Activated T-helper 1 cell treated with anti-CD3 and anti-CD28 coated beads, Interleukin-12 subunit alpha, Interleukin-12 subunit beta, Interleukin-2, Interleukin-4 antibody, amounts not matched to agents 30 ng/mL and 10 ng/mL and 1 ng/mL, durations not matched to agents 14 hours and 24 hours and 36 hours (primary cell): Measurements from ENCODE around the gene KLHL18. TPM values are rescaled to one million over a fixed set of nuclear protein-coding genes. Genes with fewer than 3 reads are reported as not detected.
"Not testable (repeated sequence)": the region's sequence is repeated elsewhere in the genome, so short reads cannot be mapped to it uniquely, and the experiment has no call there.

Source experiments
- DNase-seq: peaks from one replicate; pipeline ENCODE4 v3.0.0; 2021; ENCODE audit warnings: low spot score
- H3K27ac Mint-ChIP-seq: one replicate; pipeline ENCODE4 v1.8.0; 2021; ENCODE audit warnings: mild to moderate bottlenecking, mixed read lengths
- H3K27me3 Mint-ChIP-seq: one replicate; pipeline ENCODE4 v1.8.0; 2022; ENCODE audit warnings: mild to moderate bottlenecking, moderate library complexity, mixed read lengths; ENCODE audit not compliant: insufficient read depth
- H3K36me3 Mint-ChIP-seq: one replicate; pipeline ENCODE4 v1.8.0; 2021; ENCODE audit warnings: low read depth, mixed read lengths
- H3K4me1 Mint-ChIP-seq: one replicate; pipeline ENCODE4 v1.8.0; 2021; ENCODE audit warnings: low read depth, mixed read lengths
- H3K4me3 Mint-ChIP-seq: one replicate; pipeline ENCODE4 v1.8.0; 2021; ENCODE audit warnings: mild to moderate bottlenecking, moderate library complexity, mixed read lengths
- H3K9me3 Mint-ChIP-seq: one replicate; pipeline ENCODE4 v1.8.0; 2021; ENCODE audit warnings: mixed read lengths
- intact Hi-C: fragments of 100-400 bp; cut with micrococcal nuclease; formaldehyde crosslinking; loops from one replicate; pipeline ENCODE4 v1.15.1; 2024
- total RNA-seq: library from RNA; stranded (reverse); gene quantifications from 2 replicates; pipeline ENCODE4 v1.2.3, GENCODE V29; 2022

KLHL18 gene
- total RNA-seq, 1 donor from 2014 or later: 48.3 TPM

- H3K4me3 Mint-ChIP-seq, H3K4me1 Mint-ChIP-seq, DNase-seq, intact Hi-C loops, H3K9me3 Mint-ChIP-seq, H3K27ac Mint-ChIP-seq, H3K27me3 Mint-ChIP-seq: not testable (repeated sequence)
- H3K36me3 Mint-ChIP-seq: peaks cover 22% of the 10 kb centered on the region
Measured at GRCh38 chr3:47309231-47309630, 26.5 kb downstream of the KLHL18 start.

- Mint-ChIP-seq H3K9me3 (no peaks in the 10 kb centered on the region), H3K27me3 (no peaks in the 10 kb centered on the region), H3K36me3 (peaks cover 18% of the 10 kb centered on the region), H3K4me1 (no peaks in the 10 kb centered on the region), H3K27ac (no peak overlapping the region), H3K4me3 (no peak overlapping the region)
- no peak for DNase-seq
- intact Hi-C loops: no loop called here
Measured at GRCh38 chr3:47310391-47310790, 27.6 kb downstream of the KLHL18 start.

GRCh38 chr3:47313341-47314055 is 30.8 kb downstream of the KLHL18 start:
- intact Hi-C loops: no loop called here
- Mint-ChIP-seq H3K36me3 (peaks cover 8% of the 10 kb centered on the region), H3K27me3 (no peaks in the 10 kb centered on the region), H3K9me3 (no peaks in the 10 kb centered on the region), H3K4me3 (no peak overlapping the region), H3K4me1 (no peaks in the 10 kb centered on the region), H3K27ac (no peak overlapping the region)
- no peak for DNase-seq

GRCh38 chr3:47314056-47314764 is 31.5 kb downstream of the KLHL18 start:
- H3K4me1 Mint-ChIP-seq: no peaks in the 10 kb centered on the region
- peaks cover 7% of the 10 kb centered on the region for H3K36me3 Mint-ChIP-seq
- intact Hi-C loops: no loop called here
- no peak overlapping the region for H3K27ac Mint-ChIP-seq
- no peak overlapping the region for H3K4me3 Mint-ChIP-seq
- DNase-seq: no peak
- no peaks in the 10 kb centered on the region for H3K9me3 Mint-ChIP-seq
- H3K27me3 Mint-ChIP-seq: no peaks in the 10 kb centered on the region

GRCh38 chr3:47315069-47315647 is 32.4 kb downstream of the KLHL18 start:
- Mint-ChIP-seq H3K27ac (no peak overlapping the region), H3K36me3 (peaks cover 9% of the 10 kb centered on the region), H3K4me3 (no peak overlapping the region), H3K27me3 (no peaks in the 10 kb centered on the region), H3K4me1 (no peaks in the 10 kb centered on the region), H3K9me3 (no peaks in the 10 kb centered on the region)
- DNase-seq: no peak
- intact Hi-C loops: no loop called here

- H3K4me1 Mint-ChIP-seq, H3K4me3 Mint-ChIP-seq, H3K27ac Mint-ChIP-seq, DNase-seq, H3K36me3 Mint-ChIP-seq, H3K27me3 Mint-ChIP-seq, intact Hi-C loops, H3K9me3 Mint-ChIP-seq: not testable (repeated sequence)
Measured at GRCh38 chr3:47316151-47316550, 33.4 kb downstream of the KLHL18 start.

- Mint-ChIP-seq H3K9me3 (no peaks in the 10 kb centered on the region), H3K36me3 (peaks cover 11% of the 10 kb centered on the region), H3K27ac (no peak overlapping the region), H3K27me3 (no peaks in the 10 kb centered on the region), H3K4me1 (no peaks in the 10 kb centered on the region), H3K4me3 (no peak overlapping the region)
- DNase-seq: no peak
- intact Hi-C loops: no loop called here
Measured at GRCh38 chr3:47318916-47319315, 36.2 kb downstream of the KLHL18 start.

GRCh38 chr3:47319956-47320355 is 37.2 kb downstream of the KLHL18 start:
- peaks cover 11% of the 10 kb centered on the region for H3K36me3 Mint-ChIP-seq
- no peak overlapping the region for H3K27ac Mint-ChIP-seq
- H3K9me3 Mint-ChIP-seq: no peaks in the 10 kb centered on the region
- DNase-seq: no peak
- H3K4me1 Mint-ChIP-seq: no peaks in the 10 kb centered on the region
- no peaks in the 10 kb centered on the region for H3K27me3 Mint-ChIP-seq
- H3K4me3 Mint-ChIP-seq: no peak overlapping the region
- intact Hi-C loops: loop anchor here (5.0 to 10.0 kb wide), 3 partner anchors 38 to 395 kb away; partner anchors contain the start of genes KIF9, KLHL18 and SETD2

- Mint-ChIP-seq H3K9me3 (no peaks in the 10 kb centered on the region), H3K36me3 (peaks cover 15% of the 10 kb centered on the region), H3K27me3 (no peaks in the 10 kb centered on the region), H3K27ac (peak overlapping the region; percentile 26), H3K4me1 (no peaks in the 10 kb centered on the region), H3K4me3 (no peak overlapping the region)
- no peak for DNase-seq
- intact Hi-C loops: loop anchor here (1.0 to 10.0 kb wide), 6 partner anchors 41 to 619 kb away; partner anchors contain the start of genes KIF9, KLHL18 and SETD2
Measured at GRCh38 chr3:47323431-47324277, 40.9 kb downstream of the KLHL18 start.

GRCh38 chr3:47324278-47324865 is 41.6 kb downstream of the KLHL18 start:
- intact Hi-C loops: loop anchor here (1.0 to 10.0 kb wide), 6 partner anchors 42 to 620 kb away; partner anchors contain the start of genes KIF9, KLHL18 and SETD2
- H3K27ac Mint-ChIP-seq: no peak overlapping the region
- H3K27me3 Mint-ChIP-seq: no peaks in the 10 kb centered on the region
- DNase-seq: peak; percentile 23
- no peaks in the 10 kb centered on the region for H3K9me3 Mint-ChIP-seq
- H3K4me1 Mint-ChIP-seq: no peaks in the 10 kb centered on the region
- peaks cover 13% of the 10 kb centered on the region for H3K36me3 Mint-ChIP-seq
- H3K4me3 Mint-ChIP-seq: no peak overlapping the region

GRCh38 chr3:47333907-47334306 is 51.2 kb downstream of the KLHL18 start:
- H3K9me3 Mint-ChIP-seq: no peaks in the 10 kb centered on the region

GRCh38 chr3:47337656-47338055 is 54.9 kb downstream of the KLHL18 start:
- H3K4me1 Mint-ChIP-seq: no peaks in the 10 kb centered on the region
- no peaks in the 10 kb centered on the region for H3K9me3 Mint-ChIP-seq
- H3K4me3 Mint-ChIP-seq: no peak overlapping the region
- intact Hi-C loops: no loop called here
- no peak for DNase-seq
- peaks cover 45% of the 10 kb centered on the region for H3K36me3 Mint-ChIP-seq
- H3K27me3 Mint-ChIP-seq: no peaks in the 10 kb centered on the region
- no peak overlapping the region for H3K27ac Mint-ChIP-seq

More at GRCh38 chr3:47333907-47334306, 51.2 kb downstream of the KLHL18 start:
- DNase-seq: no peak
- Mint-ChIP-seq H3K27me3 (no peaks in the 10 kb centered on the region), H3K27ac (no peak overlapping the region), H3K4me1 (no peaks in the 10 kb centered on the region), H3K4me3 (no peak overlapping the region), H3K36me3 (peaks cover 44% of the 10 kb centered on the region)
- intact Hi-C loops: no loop called here
